WERI-Rb-1 (cell line): ENCODE data around the gene MAST4.

ENCODE experiments used
- DNase-seq: peaks from one replicate; pipeline ENCODE4 v3.0.0-alpha.2; 2020
- H3K27ac ChIP-seq: fragments of 250-450 bp; sonication (Bioruptor Pico); 2 replicates; pipeline ENCODE4 v1.5.1; 2020; ENCODE audit warnings: mild to moderate bottlenecking, moderate library complexity
- H3K27me3 ChIP-seq: fragments of 250-450 bp; sonication (Bioruptor Pico); 2 replicates; pipeline ENCODE4 v1.5.1; 2021; ENCODE audit warnings: mild to moderate bottlenecking, low read depth, moderate library complexity; ENCODE audit not compliant: insufficient read depth, severe bottlenecking
- H3K36me3 ChIP-seq: fragments of 250-450 bp; sonication (Bioruptor Pico); 2 replicates; pipeline ENCODE4 v1.5.1; 2020; ENCODE audit warnings: mild to moderate bottlenecking, moderate library complexity
- H3K4me3 ChIP-seq: 2 replicates; pipeline ENCODE4 v1.5.1; 2011; ENCODE audit warnings: low read depth, mild to moderate bottlenecking, control low read depth, low read length
- H3K9me3 ChIP-seq: fragments of 250-450 bp; sonication (Bioruptor Pico); 2 replicates; pipeline ENCODE4 v1.5.1; 2021; ENCODE audit warnings: mild to moderate bottlenecking, moderate library complexity; ENCODE audit not compliant: severe bottlenecking
- CTCF ChIP-seq: IDR thresholded peaks from 2 replicates; pipeline ENCODE4 v1.5.1; 2011; ENCODE audit warnings: low read depth, mild to moderate bottlenecking, control low read depth, inconsistent platforms, low read length

MAST4 gene

GRCh38 chr5:66848749-66849641 is 252.8 kb downstream of the MAST4 start:
- no peak overlapping the region for H3K4me3 ChIP-seq
- no peaks in the 10 kb centered on the region for H3K36me3 ChIP-seq
- H3K27ac ChIP-seq, result no peak overlapping the region
- DNase-seq, result no peak
- H3K27me3 ChIP-seq, result no peaks in the 10 kb centered on the region
- no peaks in the 10 kb centered on the region for H3K9me3 ChIP-seq
- TF ChIP-seq CTCF, result no peak

DNA sequence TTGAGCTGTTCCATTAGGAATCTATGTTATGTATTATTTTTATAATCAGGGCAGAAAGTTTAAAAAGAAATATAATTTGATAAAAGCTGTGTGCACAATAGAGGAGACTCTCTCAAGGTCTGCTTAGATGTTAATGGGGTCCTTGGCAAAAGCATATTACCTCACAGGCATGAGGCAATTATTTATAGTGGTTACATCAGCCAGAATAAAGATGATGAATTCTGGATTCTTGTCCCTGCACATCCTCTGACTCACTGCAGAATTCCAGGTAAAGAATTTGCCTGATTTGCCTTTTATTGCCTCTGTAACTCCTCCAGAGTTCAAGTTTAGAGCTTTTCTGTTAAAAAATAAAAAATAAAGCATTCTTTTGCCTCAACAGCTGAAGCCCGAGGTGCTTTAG is 253.6 kb downstream of the MAST4 start:
- Histone ChIP-seq H3K27ac (no peak overlapping the region), H3K9me3 (no peaks in the 10 kb centered on the region), H3K36me3 (no peaks in the 10 kb centered on the region), H3K4me3 (no peak overlapping the region), H3K27me3 (no peaks in the 10 kb centered on the region)
- no peak for DNase-seq
- no peak for TF ChIP-seq CTCF

DNA sequence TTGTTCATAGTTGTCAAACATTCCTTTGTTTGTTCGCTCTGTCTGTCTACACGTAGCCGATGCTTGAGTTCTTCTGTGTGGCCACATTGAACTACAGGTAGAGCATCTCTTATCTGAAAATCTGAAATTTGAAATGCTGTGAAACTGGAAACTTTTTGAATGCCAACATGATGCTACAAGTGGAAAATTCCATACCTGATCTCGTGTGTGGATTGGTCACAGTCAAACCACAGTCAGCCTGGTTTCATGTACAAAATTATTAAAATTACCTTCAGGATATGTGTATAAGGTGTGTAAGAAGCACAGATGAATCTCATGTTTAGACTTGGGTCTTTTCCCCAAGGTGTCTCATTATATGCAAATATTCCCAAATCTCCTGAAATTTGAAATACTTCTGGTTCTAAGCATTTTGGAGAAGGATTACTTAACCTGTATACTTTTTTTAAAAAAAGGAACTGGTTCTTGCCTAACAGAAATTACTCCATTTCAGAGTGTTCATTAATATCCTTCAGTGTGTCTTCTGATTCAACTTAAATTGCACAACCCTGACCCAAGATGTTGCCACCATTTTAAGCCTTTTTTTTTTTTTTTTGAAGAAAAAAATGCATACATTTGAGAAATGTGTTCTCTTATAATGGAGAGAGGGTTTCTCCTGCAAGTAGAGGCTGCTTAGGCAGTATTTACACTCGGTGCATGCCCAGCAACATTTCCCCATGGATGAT is 254.3 kb downstream of the MAST4 start:
- Histone ChIP-seq H3K27ac (no peak overlapping the region), H3K36me3 (no peaks in the 10 kb centered on the region), H3K27me3 (no peaks in the 10 kb centered on the region), H3K4me3 (no peak overlapping the region), H3K9me3 (no peaks in the 10 kb centered on the region)
- TF ChIP-seq CTCF, result no peak
- DNase-seq, result no peak

DNA sequence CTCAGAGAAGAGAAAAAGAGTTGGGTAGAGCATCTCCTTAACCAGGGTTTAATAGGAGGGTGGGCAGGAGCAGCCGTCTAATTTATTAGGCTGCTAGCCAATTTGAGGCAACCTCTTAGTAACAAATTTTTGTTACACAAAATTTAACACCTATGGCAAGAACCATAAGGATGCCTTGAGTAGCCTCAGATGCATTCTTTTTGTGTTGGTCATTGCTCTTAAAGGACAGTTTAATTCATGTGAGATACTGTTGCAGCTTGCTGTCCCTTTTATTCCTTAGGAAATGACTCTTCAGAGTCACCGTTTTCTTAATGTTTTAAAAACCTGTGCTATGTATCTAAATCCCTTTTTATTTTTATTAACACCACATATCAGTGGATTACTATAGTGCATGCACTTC is 255.1 kb downstream of the MAST4 start:
- DNase-seq, result no peak
- Histone ChIP-seq H3K9me3 (no peaks in the 10 kb centered on the region), H3K36me3 (no peaks in the 10 kb centered on the region), H3K4me3 (no peak overlapping the region), H3K27ac (no peak overlapping the region), H3K27me3 (no peaks in the 10 kb centered on the region)
- no peak for TF ChIP-seq CTCF

- TF ChIP-seq CTCF, result no peak
- H3K27me3 ChIP-seq, result no peaks in the 10 kb centered on the region
- H3K9me3 ChIP-seq, result no peaks in the 10 kb centered on the region
- no peak for DNase-seq
- no peak overlapping the region for H3K27ac ChIP-seq
- H3K36me3 ChIP-seq, result no peaks in the 10 kb centered on the region
- H3K4me3 ChIP-seq, result no peak overlapping the region
These were observed 258.2 kb downstream of the MAST4 start for GRCh38 chr5:66854416-66854815.
